SK-N-MC (cell line): ENCODE data around the gene SLC7A11.
"Not testable (repeated sequence)": the region's sequence is repeated elsewhere in the genome, so short reads cannot be mapped to it uniquely, and the experiment has no call there.

Source experiments
- DNase-seq: peaks from one replicate; pipeline ENCODE4 v3.0.0-alpha.2; 2011; ENCODE audit warnings: low read depth, low spot score
- H3K27ac ChIP-seq: fragments of 200-600 bp; sonication (generic); 2 replicates; pipeline ENCODE4 v1.5.1; 2016; ENCODE audit warnings: mixed run types
- H3K36me3 ChIP-seq: fragments of 200-600 bp; sonication (generic); 2 replicates; pipeline ENCODE4 v1.6.1; 2017; ENCODE audit warnings: antibody characterized with exemption, low read length, mixed read lengths; ENCODE audit not compliant: insufficient read depth
- H3K4me3 ChIP-seq: fragments of 200-600 bp; sonication (generic); 2 replicates; pipeline ENCODE4 v1.5.1; 2016
- H3K9ac ChIP-seq: fragments of 200-600 bp; sonication (generic); 2 replicates; pipeline ENCODE4 v1.8.0; 2017; ENCODE audit warnings: mixed run types, mixed read lengths; ENCODE audit not compliant: insufficient read length
- H3K9me3 ChIP-seq: fragments of 200-600 bp; sonication (generic); 2 replicates; pipeline ENCODE4 v1.6.1; 2017; ENCODE audit warnings: low read depth, mild to moderate bottlenecking, antibody characterized with exemption, low read length, moderate library complexity, mixed read lengths
- EZH2 ChIP-seq: fragments of 200-600 bp; sonication (generic); IDR thresholded peaks from one replicate; pipeline ENCODE4 v1.6.1; 2017; ENCODE audit warnings: antibody characterized with exemption
- FOXP2 ChIP-seq: optimal IDR thresholded peaks from 2 replicates; pipeline ENCODE3; 2011; ENCODE audit warnings: mild to moderate bottlenecking, moderate library complexity; ENCODE audit not compliant: insufficient read depth; ENCODE audit errors: extremely low read length, control extremely low read depth
- POLR2AphosphoS5 ChIP-seq: IDR thresholded peaks from 2 replicates; pipeline ENCODE4 v1.6.1; 2012; ENCODE audit warnings: mild to moderate bottlenecking, low read depth, low read length, borderline replicate concordance

Gene SLC7A11

GRCh38 chr4:138217567-138217966 is 24.6 kb downstream of the SLC7A11 start:
- peak overlapping the region; percentile 28; the same call in 1 of the 2 replicates for H3K27ac ChIP-seq
- DNase-seq: no peak
- TF ChIP-seq FOXP2: no peak
- TF ChIP-seq EZH2: no peak
- H3K9ac ChIP-seq: no peak overlapping the region
- peaks cover 91% of the 10 kb centered on the region for H3K36me3 ChIP-seq
- H3K4me3 ChIP-seq: no peak overlapping the region
- H3K9me3 ChIP-seq: no peaks in the 10 kb centered on the region

- H3K27ac ChIP-seq: peak overlapping the region; percentile 43; the same call in 1 of the 2 replicates
- TF ChIP-seq FOXP2 (no peak), EZH2 (no peak), POLR2AphosphoS5 (no peak)
- no peaks in the 10 kb centered on the region; the same call in 1 of the 2 replicates for H3K9me3 ChIP-seq
- no peak overlapping the region for H3K4me3 ChIP-seq
- no peak overlapping the region for H3K9ac ChIP-seq
- no peak for DNase-seq
- peaks cover 97% of the 10 kb centered on the region for H3K36me3 ChIP-seq
Observed at GRCh38 chr4:138216272-138216867, 25.8 kb downstream of the SLC7A11 start.

GRCh38 chr4:138210576-138210975 is 31.6 kb downstream of the SLC7A11 start:
- not testable (repeated sequence) for H3K4me3 ChIP-seq, DNase-seq, H3K9ac ChIP-seq, H3K9me3 ChIP-seq
- Histone ChIP-seq H3K36me3 (peaks cover 87% of the 10 kb centered on the region), H3K27ac (peak overlapping the region; percentile 60; the same call in 1 of the 2 replicates)

- Histone ChIP-seq H3K4me3 (no peak overlapping the region), H3K36me3 (peaks cover 89% of the 10 kb centered on the region), H3K27ac (no peak overlapping the region), H3K9ac (no peak overlapping the region), H3K9me3 (no peaks in the 10 kb centered on the region; the same call in 1 of the 2 replicates)
- DNase-seq: no peak
- TF ChIP-seq FOXP2 (no peak), EZH2 (no peak), POLR2AphosphoS5 (no peak)
Observed at GRCh38 chr4:138209094-138209493, 33.1 kb downstream of the SLC7A11 start.

- no peak overlapping the region for H3K27ac ChIP-seq
- TF ChIP-seq POLR2AphosphoS5 (no peak), FOXP2 (no peak), EZH2 (no peak)
Observed at GRCh38 chr4:138205531-138206233, 36.5 kb downstream of the SLC7A11 start.

GRCh38 chr4:138204507-138204906 is 37.6 kb downstream of the SLC7A11 start:
- Histone ChIP-seq H3K9me3 (no peaks in the 10 kb centered on the region), H3K27ac (no peak overlapping the region), H3K4me3 (no peak overlapping the region), H3K36me3 (peaks cover 86% of the 10 kb centered on the region), H3K9ac (no peak overlapping the region)
- TF ChIP-seq POLR2AphosphoS5 (no peak), EZH2 (no peak), FOXP2 (no peak)
- no peak for DNase-seq

More at GRCh38 chr4:138205531-138206233, 36.5 kb downstream of the SLC7A11 start:
- Histone ChIP-seq H3K9me3 (no peaks in the 10 kb centered on the region), H3K9ac (no peak overlapping the region), H3K4me3 (no peak overlapping the region), H3K36me3 (peaks cover 86% of the 10 kb centered on the region)
- no peak for DNase-seq

DNA sequence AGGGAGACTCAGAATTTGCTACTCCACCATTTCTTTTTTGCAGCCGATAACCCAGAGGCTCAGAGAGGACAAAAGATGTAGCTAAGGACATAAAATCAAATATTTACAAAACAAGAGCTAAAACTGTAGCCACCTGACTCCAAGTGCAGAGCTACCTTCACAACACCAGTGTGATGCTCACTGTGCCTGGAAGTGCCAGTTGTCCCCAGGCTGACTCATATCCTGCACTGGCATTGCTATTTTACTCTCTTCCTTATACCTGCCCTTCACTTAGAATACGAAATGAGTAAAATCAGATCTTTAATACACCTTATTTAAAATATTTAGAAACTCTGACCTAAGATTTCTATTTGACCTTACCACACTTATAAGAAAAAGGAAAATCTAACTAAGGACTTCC is 39.5 kb downstream of the SLC7A11 start:
- DNase-seq: no peak
- Histone ChIP-seq H3K4me3 (no peak overlapping the region), H3K36me3 (peaks cover 82% of the 10 kb centered on the region), H3K27ac (no peak overlapping the region), H3K9ac (no peak overlapping the region), H3K9me3 (no peaks in the 10 kb centered on the region)
- TF ChIP-seq FOXP2: no peak
- no peak for TF ChIP-seq POLR2AphosphoS5
- no peak for TF ChIP-seq EZH2

DNA sequence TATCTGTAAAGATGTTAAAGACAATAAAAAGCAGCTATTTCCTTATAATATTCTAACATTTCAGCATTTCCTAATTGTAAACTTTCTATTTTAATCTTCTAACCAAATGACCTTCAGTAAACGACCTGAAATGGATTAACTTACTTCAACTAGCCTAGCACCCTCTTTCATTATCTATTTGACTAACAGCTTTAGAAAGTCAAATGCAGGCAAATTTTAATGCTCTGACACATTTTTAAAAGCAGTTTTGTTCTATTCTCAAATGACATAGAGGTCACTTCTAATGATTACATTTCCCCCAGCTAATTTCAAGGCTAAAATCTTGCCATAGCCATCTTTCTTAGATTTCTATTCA is 41.9 kb downstream of the SLC7A11 start:
- DNase-seq: no peak
- H3K36me3 ChIP-seq: peaks cover 82% of the 10 kb centered on the region
- TF ChIP-seq EZH2: no peak
- TF ChIP-seq FOXP2: no peak
- TF ChIP-seq POLR2AphosphoS5: no peak
- H3K27ac ChIP-seq: peak overlapping the region; percentile 20; the same call in 1 of the 2 replicates
- H3K9ac ChIP-seq: no peak overlapping the region
- H3K9me3 ChIP-seq: no peaks in the 10 kb centered on the region
- no peak overlapping the region for H3K4me3 ChIP-seq

- H3K27ac ChIP-seq: peak overlapping the region; percentile 20; the same call in 1 of the 2 replicates
- H3K36me3 ChIP-seq: peaks cover 82% of the 10 kb centered on the region
- DNase-seq: no peak
- H3K4me3 ChIP-seq: no peak overlapping the region
- H3K9me3 ChIP-seq: no peaks in the 10 kb centered on the region
- H3K9ac ChIP-seq: no peak overlapping the region
- no peak for TF ChIP-seq EZH2
- TF ChIP-seq POLR2AphosphoS5: no peak
- no peak for TF ChIP-seq FOXP2
Observed at GRCh38 chr4:138199568-138200235, 42.4 kb downstream of the SLC7A11 start.
